ENCODE measurements around the gene AKT3. TPM values are rescaled to one million over a fixed set of nuclear protein-coding genes. Genes with fewer than 3 reads are reported as not detected.
"Not testable (repeated sequence)": the region's sequence is repeated elsewhere in the genome, so short reads cannot be mapped to it uniquely, and the experiment has no call there.

The AKT3 gene
- polyA plus RNA-seq, 3 donors: 0.81 to 1.7 (median 1.4) TPM

GRCh38 chr1:243594455-243594854, 255.6 kb downstream of the AKT3 start:
- no peak for TF ChIP-seq CTCF (IDR thresholded peaks at IDR 0.05)
- no peaks in the 10 kb centered on the region for H3K36me3 ChIP-seq (replicated peaks in 1 of 2; ENCODE audit: control insufficient read depth in 1 of 2, insufficient read depth in 2 of 2, low read length in 2 of 2)
- Mint-ChIP-seq H3K4me3 (no peak overlapping the region), H3K27ac (no peak overlapping the region), H3K27me3 (ENCODE audit: low read depth in 3 of 3) (no peaks in the 10 kb centered on the region), H3K4me1 (peaks cover 13% of the 10 kb centered on the region), H3K36me3 (peaks cover 13 to 23% of the 10 kb centered on the region in 2 donors), H3K9me3 (peaks cover 0 to 9% (median 1%) of the 10 kb centered on the region in 7 donors)
- no peaks in the 10 kb centered on the region for H3K9me3 ChIP-seq (replicated peaks in 1 of 2; ENCODE audit: control insufficient read depth in 1 of 2, insufficient read depth in 1 of 2, low read length in 2 of 2)
- no peak overlapping the region for H3K4me2 ChIP-seq (replicated peaks; ENCODE audit: extremely low read depth, low read length, poor library complexity, severe bottlenecking)
- no peaks in the 10 kb centered on the region for H3K27me3 ChIP-seq (ENCODE audit: control insufficient read depth in 2 of 2, insufficient read depth in 2 of 2, low read length in 2 of 2)
- no peak overlapping the region for H3K4me3 ChIP-seq (replicated peaks in 1 of 3; ENCODE audit: low read depth in 2 of 3, low read length in 3 of 3)
- no peak overlapping the region for H3K9ac ChIP-seq (ENCODE audit: insufficient read depth, low read length, poor library complexity, severe bottlenecking)
- peaks cover 0 to 4% of the 10 kb centered on the region in 2 donors for H3K4me1 ChIP-seq (ENCODE audit: control insufficient read depth in 1 of 2, insufficient read depth in 2 of 2, low read length in 2 of 2)
- WGBS (ENCODE audit: insufficient coverage): no CpG with 5 or more reads among the region's 2 CpGs
- H4K20me1 ChIP-seq (ENCODE audit: insufficient read depth, low read length): no peaks in the 10 kb centered on the region
- no peak overlapping the region for H3K27ac ChIP-seq (ENCODE audit: low read depth in 1 of 2, low read length in 2 of 2)
- no peaks in the 10 kb centered on the region for H3K79me2 ChIP-seq (ENCODE audit: insufficient read depth, low read length)
- DNase-seq: no peak
- intact Hi-C loops (cut with micrococcal nuclease): no loop called here
- H2AFZ ChIP-seq (ENCODE audit: insufficient read depth, low read depth, low read length, poor library complexity, severe bottlenecking): no peak overlapping the region

GRCh38 chr1:243589286-243589685, 260.8 kb downstream of the AKT3 start:
- Mint-ChIP-seq H3K9me3 (peaks cover 2 to 16% (median 10%) of the 10 kb centered on the region in 7 donors), H3K36me3 (peaks cover 21 to 32% of the 10 kb centered on the region in 2 donors)
- H3K4me3 Mint-ChIP-seq; H3K4me1 Mint-ChIP-seq; H3K4me2 ChIP-seq (replicated peaks; ENCODE audit: extremely low read depth, low read length, poor library complexity, severe bottlenecking); H4K20me1 ChIP-seq (ENCODE audit: insufficient read depth, low read length); H3K27me3 Mint-ChIP-seq (ENCODE audit: low read depth in 3 of 3); H3K79me2 ChIP-seq (ENCODE audit: insufficient read depth, low read length); H3K4me1 ChIP-seq (ENCODE audit: control insufficient read depth in 1 of 2, insufficient read depth in 2 of 2, low read length in 2 of 2); H3K9me3 ChIP-seq (replicated peaks in 1 of 2; ENCODE audit: control insufficient read depth in 1 of 2, insufficient read depth in 1 of 2, low read length in 2 of 2); H3K27me3 ChIP-seq (ENCODE audit: control insufficient read depth in 2 of 2, insufficient read depth in 2 of 2, low read length in 2 of 2); H3K36me3 ChIP-seq (replicated peaks in 1 of 2; ENCODE audit: control insufficient read depth in 1 of 2, insufficient read depth in 2 of 2, low read length in 2 of 2); DNase-seq; H2AFZ ChIP-seq (ENCODE audit: insufficient read depth, low read depth, low read length, poor library complexity, severe bottlenecking); intact Hi-C loops (cut with micrococcal nuclease); H3K27ac Mint-ChIP-seq; H3K27ac ChIP-seq (ENCODE audit: low read depth in 1 of 2, low read length in 2 of 2); H3K4me3 ChIP-seq (replicated peaks in 1 of 3; ENCODE audit: low read depth in 2 of 3, low read length in 3 of 3); H3K9ac ChIP-seq (ENCODE audit: insufficient read depth, low read length, poor library complexity, severe bottlenecking): not testable (repeated sequence)
- WGBS (ENCODE audit: insufficient coverage): no CpG with 5 or more reads among the region's 3 CpGs

All from CD14-positive monocyte (primary cell).